Caco-2 (cell line): ENCODE results near the gene PRICKLE3. TPM values are rescaled to one million over a fixed set of nuclear protein-coding genes. Genes with fewer than 3 reads are reported as not detected.

ENCODE experiments used
- BruUV-seq: library from RNA; stranded (reverse); fragments of 400-500 nt; replicated peaks from 2 replicates; lab custom pipeline; 2021; lab: Mats Ljungman, UMichigan
- CTCF ChIA-PET: fragments of 300-600 bp; sonication (Branson Sonifier 250); formaldehyde crosslinking; loops from one replicate; lab custom pipeline; 2022; ENCODE audit warnings: antibody characterized with exemption; lab: Charles Lee
- POLR2A ChIA-PET: fragments of 300-600 bp; sonication (Branson Sonifier 250); formaldehyde crosslinking; loops from one replicate; lab custom pipeline; 2022; ENCODE audit warnings: antibody characterized with exemption; lab: Charles Lee
- DNase-seq, 2 experiments: peaks; one replicate each; pipeline versions ENCODE4 v3.0.0 to v3.0.0-alpha.2; 2020 to 2022
- H3K27me3 ChIP-seq: replicated peaks from 2 replicates; pipeline ENCODE4 v1.6.0; 2011; ENCODE audit warnings: low read length; ENCODE audit not compliant: control insufficient read depth, insufficient read depth
- H3K36me3 ChIP-seq: 2 replicates; pipeline ENCODE4 v1.5.1; 2011; ENCODE audit warnings: low read length; ENCODE audit not compliant: control insufficient read depth, insufficient read depth
- H3K4me1 ChIP-seq: fragments of 250-450 bp; sonication (Bioruptor Pico); 2 replicates; pipeline ENCODE4 v1.5.1; 2020; ENCODE audit warnings: mild to moderate bottlenecking
- H3K4me3 ChIP-seq: 2 replicates; pipeline ENCODE4 v1.5.1; 2011; ENCODE audit warnings: low read depth, mild to moderate bottlenecking, control low read depth, low read length
- H3K9me3 ChIP-seq: fragments of 250-450 bp; sonication (Bioruptor Pico); 2 replicates; pipeline ENCODE4 v1.5.1; 2020; ENCODE audit warnings: mild to moderate bottlenecking, moderate library complexity
- H3K27ac Mint-ChIP-seq: one replicate; pipeline ENCODE4 v1.8.0; 2022; ENCODE audit warnings: mixed read lengths; ENCODE audit not compliant: unreplicated experiment
- H3K27me3 Mint-ChIP-seq: one replicate; pipeline ENCODE4 v1.8.0; 2022; ENCODE audit warnings: mixed read lengths; ENCODE audit not compliant: insufficient read depth, unreplicated experiment
- H3K36me3 Mint-ChIP-seq: one replicate; pipeline ENCODE4 v1.8.0; 2022; ENCODE audit warnings: mild to moderate bottlenecking, mixed read lengths; ENCODE audit not compliant: insufficient read depth, unreplicated experiment
- H3K4me1 Mint-ChIP-seq: one replicate; pipeline ENCODE4 v1.8.0; 2022; ENCODE audit warnings: low read depth, mixed read lengths; ENCODE audit not compliant: unreplicated experiment
- H3K4me3 Mint-ChIP-seq: one replicate; pipeline ENCODE4 v1.8.0; 2022; ENCODE audit warnings: mild to moderate bottlenecking, moderate library complexity, mixed read lengths; ENCODE audit not compliant: unreplicated experiment
- H3K9me3 Mint-ChIP-seq: one replicate; pipeline ENCODE4 v1.8.0; 2022; ENCODE audit warnings: mixed read lengths; ENCODE audit not compliant: unreplicated experiment
- CTCF ChIP-seq, 2 experiments: fragments of 200-600 bp in 1 of 2; IDR thresholded peaks; 1 replicate in 1 of 2; 2 replicates in 1 of 2; pipeline versions ENCODE4 v1.5.1 to v1.8.0; 2011 to 2022; ENCODE audit warnings: antibody characterized with exemption in 1 of 2, control low read depth in 1 of 2, inconsistent platforms in 1 of 2, low read depth in 1 of 2, low read length in 1 of 2, mild to moderate bottlenecking in 1 of 2, moderate library complexity in 1 of 2; ENCODE audit not compliant: insufficient read depth in 1 of 2, severe bottlenecking in 1 of 2, unreplicated experiment in 1 of 2
- intact Hi-C: fragments of 100-400 bp; cut with micrococcal nuclease; formaldehyde crosslinking; loops from one replicate; pipeline ENCODE4 v1.10.0; 2022; ENCODE audit not compliant: unreplicated experiment
- total RNA-seq: library from RNA; stranded (reverse); gene quantifications from 2 replicates; pipeline ENCODE4 v1.2.3, GENCODE V29; 2022

PRICKLE3 gene
- total RNA-seq, 1 experiment from 2014 or later, result 8.4 TPM

- H3K9me3 Mint-ChIP-seq, result no peaks in the 10 kb centered on the region
- Histone ChIP-seq H3K4me3 (no peak overlapping the region), H3K4me1 (no peaks in the 10 kb centered on the region), H3K9me3 (no peaks in the 10 kb centered on the region), H3K27me3 (no peaks in the 10 kb centered on the region), H3K36me3 (no peaks in the 10 kb centered on the region)
- peaks cover 2% of the 10 kb centered on the region for H3K27me3 Mint-ChIP-seq
- H3K27ac Mint-ChIP-seq, result no peak overlapping the region
- no peaks in the 10 kb centered on the region for H3K4me1 Mint-ChIP-seq
- intact Hi-C loops, result no loop called here
- no peak overlapping the region for H3K4me3 Mint-ChIP-seq
- CTCF ChIA-PET, result no interaction called here
- no peak for DNase-seq
- no peak for TF ChIP-seq CTCF (IDR thresholded peaks at IDR 0.05; ENCODE audit: insufficient read depth in 1 of 2, low read depth in 1 of 2, low read length in 1 of 2, severe bottlenecking in 1 of 2, unreplicated experiment in 1 of 2)
- POLR2A ChIA-PET, result no interaction called here
- BruUV-seq, result no TSS peak
- no peaks in the 10 kb centered on the region for H3K36me3 Mint-ChIP-seq
These were observed 26.7 kb upstream of the PRICKLE3 start for GRCh38 chrX:49212861-49213260.

- ChIA-PET POLR2A (no interaction called here), CTCF (no interaction called here)
- Mint-ChIP-seq H3K9me3 (no peaks in the 10 kb centered on the region), H3K4me3 (no peak overlapping the region), H3K27me3 (peaks cover 2% of the 10 kb centered on the region), H3K36me3 (no peaks in the 10 kb centered on the region), H3K27ac (no peak overlapping the region), H3K4me1 (no peaks in the 10 kb centered on the region)
- intact Hi-C loops, result no loop called here
- no peaks in the 10 kb centered on the region for H3K9me3 ChIP-seq
- no peaks in the 10 kb centered on the region for H3K27me3 ChIP-seq
- no peak overlapping the region for H3K4me3 ChIP-seq
- no peaks in the 10 kb centered on the region for H3K36me3 ChIP-seq
- DNase-seq, result no peak
- no peaks in the 10 kb centered on the region for H3K4me1 ChIP-seq
- TF ChIP-seq CTCF (IDR thresholded peaks at IDR 0.05; ENCODE audit: insufficient read depth in 1 of 2, low read depth in 1 of 2, low read length in 1 of 2, severe bottlenecking in 1 of 2, unreplicated experiment in 1 of 2), result no peak
- no TSS peak for BruUV-seq
These were observed 26.0 kb upstream of the PRICKLE3 start for GRCh38 chrX:49212209-49212608.

- Mint-ChIP-seq H3K27me3 (no peaks in the 10 kb centered on the region), H3K36me3 (no peaks in the 10 kb centered on the region), H3K4me3 (no peak overlapping the region), H3K4me1 (no peaks in the 10 kb centered on the region), H3K27ac (no peak overlapping the region), H3K9me3 (no peaks in the 10 kb centered on the region)
- ChIA-PET POLR2A (no interaction called here), CTCF (no interaction called here)
- intact Hi-C loops, result no loop called here
- DNase-seq, result no peak
- H3K36me3 ChIP-seq, result no peaks in the 10 kb centered on the region
- no peaks in the 10 kb centered on the region for H3K27me3 ChIP-seq
- no peaks in the 10 kb centered on the region for H3K4me1 ChIP-seq
- no peak overlapping the region for H3K4me3 ChIP-seq
- no peak for TF ChIP-seq CTCF (IDR thresholded peaks at IDR 0.05; ENCODE audit: insufficient read depth in 1 of 2, low read depth in 1 of 2, low read length in 1 of 2, severe bottlenecking in 1 of 2, unreplicated experiment in 1 of 2)
- BruUV-seq, result no TSS peak
- no peaks in the 10 kb centered on the region for H3K9me3 ChIP-seq
These were observed 24.9 kb upstream of the PRICKLE3 start for GRCh38 chrX:49211074-49211473.
